ENCODE data around the gene KIF6.
A peak's percentile ranks its signal among the peaks of the same experiment; 100 is the strongest.
"Not testable (repeated sequence)": the region's sequence is repeated elsewhere in the genome, so short reads cannot be mapped to it uniquely, and the experiment has no call there.

The KIF6 gene

DNA sequence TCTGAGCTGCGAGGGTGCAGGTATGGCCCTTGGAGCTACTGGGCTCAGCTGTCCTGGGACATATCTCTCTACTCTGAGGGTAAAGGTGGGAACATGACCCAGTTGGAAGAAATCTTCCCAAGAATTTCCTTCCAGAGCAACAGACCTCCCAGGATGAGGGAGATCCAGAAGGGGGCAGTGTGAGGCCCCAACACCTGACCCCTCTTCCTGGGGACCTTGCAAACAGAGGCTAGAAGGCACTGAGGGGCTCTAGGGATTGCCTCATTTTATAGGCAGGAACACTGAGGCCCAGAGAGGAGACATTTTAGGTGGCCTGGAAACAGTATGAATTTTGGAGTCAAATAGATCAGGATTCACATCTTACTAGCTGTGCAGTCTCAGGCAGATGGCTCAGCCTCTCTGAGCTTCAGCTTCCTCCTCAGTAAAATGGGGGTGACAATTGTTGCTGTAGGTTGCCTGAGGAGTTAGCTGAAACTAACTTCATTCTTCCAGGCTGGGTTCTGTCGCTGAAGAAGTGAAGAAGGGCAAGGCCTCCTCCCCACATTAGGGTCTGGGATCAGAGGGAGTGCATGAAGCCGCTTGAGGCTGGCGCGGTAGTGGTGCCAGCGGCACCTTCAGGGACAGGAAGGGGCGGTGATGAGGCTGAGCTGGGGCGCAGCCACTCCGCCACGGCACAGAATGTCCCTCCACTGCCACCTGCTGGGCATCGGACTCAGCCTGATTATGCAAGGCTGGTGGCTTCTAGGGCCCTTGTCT, 422.4 kb downstream of the KIF6 start:
- peak; percentile 84 for DNase-seq

DNA sequence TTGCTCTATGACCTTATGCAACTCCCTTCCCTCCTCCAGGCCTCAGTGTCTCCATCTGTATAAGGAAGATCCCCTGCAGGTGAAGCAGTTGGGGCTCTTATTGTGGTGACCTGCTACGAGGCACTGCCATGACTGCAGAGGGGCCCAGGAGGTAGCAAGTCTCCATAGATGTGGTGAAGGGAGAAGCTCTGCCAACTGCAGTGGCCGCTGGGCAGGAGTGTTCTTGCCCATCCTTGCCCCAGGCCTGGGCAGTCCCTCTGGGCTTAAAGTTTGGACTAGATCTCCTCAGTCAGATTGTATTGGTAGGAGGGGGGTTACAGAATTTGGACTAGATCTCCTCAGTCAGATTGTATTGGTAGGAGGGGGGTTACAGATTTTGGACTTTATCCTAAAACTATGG, 423.2 kb downstream of the KIF6 start:
- DNase-seq, result no peak

DNA sequence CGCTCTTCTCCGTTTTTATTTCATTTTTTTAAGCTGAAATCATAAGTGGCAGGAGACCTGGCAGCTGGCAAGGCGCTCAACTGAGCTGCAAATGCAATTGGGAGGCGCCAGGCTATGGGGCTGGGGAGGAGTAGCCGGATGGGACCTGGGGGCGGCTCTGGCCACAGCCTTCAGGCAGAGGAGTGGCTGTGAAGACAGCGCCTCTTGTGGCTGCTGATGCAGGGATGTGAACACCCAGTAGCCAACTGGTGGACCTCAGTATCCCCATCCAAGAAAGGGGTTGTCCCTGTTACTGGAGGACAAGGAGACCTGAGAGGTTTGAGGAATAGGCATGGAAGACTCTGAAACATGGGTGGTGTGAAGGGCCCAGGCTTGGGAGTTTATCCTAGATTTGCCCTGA, 423.6 kb downstream of the KIF6 start:
- DNase-seq, result no peak

DNA sequence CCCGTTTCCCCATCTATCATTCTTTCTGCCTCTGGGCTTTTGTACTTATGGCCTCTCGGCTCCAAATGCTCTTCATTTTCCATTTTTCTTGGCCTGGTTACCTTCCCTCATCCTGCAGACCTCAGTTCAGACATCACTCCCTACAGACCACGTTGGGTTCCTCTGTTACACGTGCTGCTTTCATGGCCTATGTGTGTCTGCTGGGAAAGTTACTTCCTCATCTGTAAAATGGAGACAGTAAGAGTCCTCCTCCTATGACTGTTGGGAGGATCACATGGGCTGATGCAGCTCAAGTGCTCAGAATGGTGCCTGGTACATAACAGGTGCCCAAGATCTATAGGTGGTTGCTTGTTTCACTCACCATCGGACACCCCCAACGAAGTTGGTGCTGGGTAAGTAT, 424.5 kb downstream of the KIF6 start:
- DNase-seq, result no peak

DNA sequence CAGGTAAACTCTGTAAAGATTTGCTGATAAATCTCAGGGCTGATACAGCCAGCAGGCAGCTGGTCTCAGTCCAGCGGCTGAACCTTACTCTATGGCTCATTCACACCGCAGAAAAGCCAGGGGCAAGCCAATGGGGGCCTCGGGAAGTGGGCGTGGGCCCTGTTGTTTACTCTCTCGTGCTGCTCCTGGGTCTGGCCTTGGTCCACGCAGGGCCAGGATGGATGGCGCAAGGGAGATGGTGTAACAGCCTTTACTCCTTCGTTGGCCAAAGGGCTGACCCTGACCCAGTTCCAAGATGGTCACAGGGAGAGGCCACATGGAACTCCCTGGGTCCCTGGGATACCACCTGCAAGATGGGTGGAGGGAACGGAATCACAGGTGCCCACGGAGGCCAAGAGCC, 427.1 kb downstream of the KIF6 start:
- DNase-seq, result no peak

DNA sequence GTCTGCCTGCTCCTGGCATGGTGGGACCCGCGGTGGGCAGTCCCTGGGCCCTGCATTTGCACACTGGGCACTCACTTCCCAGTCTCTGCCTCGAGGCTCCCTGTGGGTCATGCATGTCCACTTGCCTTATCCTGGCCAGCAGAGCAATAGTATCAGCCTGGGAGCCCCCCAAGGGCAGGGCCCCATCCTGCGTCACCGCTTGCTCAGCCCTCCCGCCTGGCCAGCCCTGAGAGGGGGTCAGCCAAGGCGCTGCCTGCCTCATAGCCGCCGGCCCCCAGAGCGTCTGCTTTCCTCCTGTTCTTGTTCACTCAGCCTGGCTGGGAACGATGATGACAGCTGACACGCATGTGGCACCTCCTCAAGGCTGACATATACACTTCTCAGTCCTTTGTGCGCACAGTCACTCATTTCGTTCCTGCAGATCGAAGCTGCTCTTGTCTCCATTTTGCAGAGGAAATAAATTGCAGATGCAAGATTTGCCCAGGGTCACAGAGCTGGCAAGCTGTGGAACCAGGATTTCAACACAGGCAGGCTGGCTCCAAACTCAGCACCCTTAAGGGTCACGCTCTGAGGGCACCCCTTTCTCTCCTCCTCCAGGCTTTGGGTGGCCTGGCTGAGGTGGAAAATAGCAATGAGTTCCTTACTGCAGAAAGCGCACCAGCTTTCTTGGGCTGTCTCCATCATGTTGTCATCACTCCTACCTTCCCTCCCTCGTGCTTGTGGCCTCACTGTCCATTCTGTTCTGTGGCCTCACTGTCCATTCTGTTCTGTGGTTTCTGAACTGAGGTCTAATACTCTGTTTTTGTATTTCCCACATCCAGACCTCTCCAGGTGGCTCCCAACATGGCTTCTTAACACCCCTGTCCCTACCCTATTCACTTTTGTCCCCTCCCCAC, 428.2 kb downstream of the KIF6 start:
- no peak for DNase-seq

DNA sequence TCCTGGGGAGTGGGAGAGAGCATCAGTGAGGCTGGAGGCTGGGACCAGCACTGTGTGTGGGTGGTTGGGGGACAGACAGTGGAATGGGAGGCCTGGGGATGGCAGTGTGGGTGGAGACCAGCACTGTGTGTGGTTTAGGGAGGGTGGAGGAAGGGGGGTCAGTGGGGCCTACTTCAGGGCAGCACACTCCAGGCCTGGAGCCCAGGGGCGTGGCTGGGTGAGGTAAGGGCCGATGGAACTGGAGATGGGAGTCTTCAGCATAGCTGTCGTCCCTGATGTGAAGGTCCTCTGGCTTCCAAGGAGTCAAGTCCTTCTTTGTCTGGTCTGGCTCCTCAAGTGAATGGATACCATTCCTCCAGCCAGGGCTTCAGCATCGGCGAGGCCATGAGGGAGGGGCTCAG, 429.6 kb downstream of the KIF6 start:
- no peak for DNase-seq

DNA sequence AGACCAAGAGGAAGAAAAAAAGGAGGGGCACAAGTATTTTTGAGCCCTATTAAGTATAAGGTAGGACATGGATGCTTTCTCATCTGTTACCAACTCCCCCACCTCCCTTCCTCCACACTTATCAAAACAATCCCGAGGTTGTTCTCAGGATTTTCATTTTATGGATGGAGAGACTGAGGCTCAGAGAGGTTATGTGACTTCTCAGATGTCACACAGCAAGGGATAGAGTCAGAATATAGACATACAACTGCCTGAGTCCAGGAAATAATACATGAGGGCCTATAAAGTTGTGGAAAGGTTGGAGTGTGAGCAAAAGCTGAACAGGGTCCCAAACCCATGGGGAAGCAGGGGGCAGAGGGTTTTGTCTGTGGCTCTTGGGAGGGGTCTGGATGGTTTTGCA, 430.3 kb downstream of the KIF6 start:
- no peak for DNase-seq

DNA sequence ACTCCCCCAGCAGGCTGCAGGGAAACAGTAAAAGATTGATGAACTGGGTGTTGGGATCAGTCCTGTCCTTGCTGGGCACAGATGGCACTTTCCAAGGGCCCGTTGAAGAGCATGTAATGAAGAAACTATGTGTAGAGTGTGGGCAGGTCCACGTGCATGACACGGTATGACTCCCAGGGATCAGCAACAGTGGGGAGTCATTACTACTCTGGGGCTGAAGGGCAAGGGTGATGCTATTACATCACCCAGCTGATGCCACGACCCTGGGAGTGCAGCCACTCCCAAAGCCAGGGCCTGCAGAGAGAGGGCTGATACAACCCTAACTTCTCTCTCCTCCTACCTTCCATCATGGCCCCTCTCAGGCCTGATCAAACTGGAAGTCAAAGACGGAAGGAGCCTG, 431.1 kb downstream of the KIF6 start:
- no peak for DNase-seq

DNA sequence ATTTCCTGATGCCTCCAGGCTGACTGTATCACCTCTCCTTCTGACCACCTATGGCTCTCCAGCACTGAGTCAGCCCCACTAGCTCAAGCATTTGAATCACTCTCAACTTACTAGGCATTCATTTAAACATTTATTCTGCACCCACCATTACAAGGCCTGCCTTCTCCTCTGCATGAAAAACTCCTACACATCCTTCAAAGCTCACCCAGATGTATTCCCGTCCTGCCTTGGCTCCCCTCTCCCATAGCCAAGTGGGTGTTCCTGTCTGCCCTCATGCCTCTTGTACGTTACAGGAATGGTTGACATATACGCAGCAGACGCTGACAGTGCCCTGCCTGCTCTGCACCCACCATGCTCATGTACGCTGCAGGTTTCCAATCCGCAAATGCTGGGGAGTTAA, 432.6 kb downstream of the KIF6 start:
- DNase-seq, result no peak

DNA sequence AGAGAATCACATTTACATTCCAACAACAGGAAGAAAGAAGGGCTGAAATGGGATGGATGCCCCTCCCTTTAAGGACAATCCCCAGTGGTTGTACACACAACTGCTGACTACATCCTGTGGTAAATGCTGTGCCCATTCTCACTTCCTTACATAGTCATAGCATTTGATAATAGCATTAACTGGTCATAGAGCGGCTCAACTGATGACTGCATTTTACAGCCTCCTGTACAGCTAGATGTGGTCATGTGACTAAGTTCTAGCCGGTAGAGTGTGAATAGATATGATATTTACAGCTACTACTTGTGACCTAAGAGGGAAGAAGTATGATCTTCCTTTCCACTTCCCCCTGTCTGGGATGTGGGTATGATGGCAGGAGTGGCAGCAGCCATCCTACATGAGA, 435.7 kb downstream of the KIF6 start:
- DNase-seq, result no peak

DNA sequence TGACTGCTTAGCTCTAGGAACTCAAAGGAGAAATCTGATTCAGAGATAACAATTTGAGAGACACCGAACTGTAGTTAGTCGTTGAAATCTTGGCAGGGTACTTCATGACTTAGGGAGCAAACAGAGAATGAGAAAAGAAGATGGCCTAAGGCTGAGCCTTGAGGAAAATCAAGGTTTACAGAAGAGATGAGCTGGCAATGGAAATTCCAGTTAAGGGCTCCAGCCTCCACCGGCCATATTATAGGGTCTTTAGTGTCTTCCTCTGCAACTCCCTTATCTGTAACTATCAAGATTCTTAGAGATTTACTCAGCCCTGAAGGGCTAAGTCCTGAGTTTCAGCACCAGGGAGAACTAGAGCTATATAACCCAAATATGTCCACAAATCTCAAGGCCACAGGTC, 437.6 kb downstream of the KIF6 start:
- no peak for DNase-seq

DNA sequence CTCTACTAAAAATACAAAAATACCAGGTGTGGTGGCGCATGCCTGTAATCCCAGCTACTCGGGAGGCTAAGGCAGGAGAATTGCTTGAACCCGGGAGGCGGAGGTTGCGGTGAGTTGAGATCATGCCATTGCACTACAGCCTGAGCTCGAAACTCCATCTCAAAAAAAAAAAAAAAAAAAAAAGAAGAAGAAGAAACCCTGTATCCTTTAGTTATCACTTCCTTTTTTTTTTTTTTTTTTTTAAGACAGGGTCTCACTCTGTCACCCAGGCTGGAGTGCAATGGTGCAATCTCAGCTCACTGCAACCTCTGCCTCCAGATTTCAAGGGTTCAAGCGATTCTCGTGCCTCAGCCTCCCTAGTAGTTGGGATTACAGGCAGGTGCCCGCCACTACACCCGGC, 438.6 kb downstream of the KIF6 start:
- not testable (repeated sequence) for DNase-seq

DNA sequence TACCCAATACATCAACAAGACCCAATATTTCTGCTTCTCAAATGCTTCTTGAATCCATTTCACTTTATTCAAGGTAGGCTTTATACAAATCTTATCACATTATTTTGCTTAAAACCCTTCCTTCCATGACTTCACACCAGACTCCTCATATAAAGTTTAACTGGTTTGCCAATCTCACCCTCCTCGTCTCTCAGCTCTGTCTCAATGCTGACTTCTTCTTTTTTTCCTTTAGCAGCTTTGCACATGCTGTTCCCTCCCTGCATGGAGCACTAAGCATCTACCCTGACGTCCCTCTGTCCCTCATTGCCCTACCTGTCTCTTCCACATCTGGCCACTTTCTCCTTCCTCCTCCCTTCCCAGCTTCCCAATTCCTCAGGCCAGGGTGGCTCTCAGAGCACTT, 442.4 kb downstream of the KIF6 start:
- DNase-seq, result no peak

DNA sequence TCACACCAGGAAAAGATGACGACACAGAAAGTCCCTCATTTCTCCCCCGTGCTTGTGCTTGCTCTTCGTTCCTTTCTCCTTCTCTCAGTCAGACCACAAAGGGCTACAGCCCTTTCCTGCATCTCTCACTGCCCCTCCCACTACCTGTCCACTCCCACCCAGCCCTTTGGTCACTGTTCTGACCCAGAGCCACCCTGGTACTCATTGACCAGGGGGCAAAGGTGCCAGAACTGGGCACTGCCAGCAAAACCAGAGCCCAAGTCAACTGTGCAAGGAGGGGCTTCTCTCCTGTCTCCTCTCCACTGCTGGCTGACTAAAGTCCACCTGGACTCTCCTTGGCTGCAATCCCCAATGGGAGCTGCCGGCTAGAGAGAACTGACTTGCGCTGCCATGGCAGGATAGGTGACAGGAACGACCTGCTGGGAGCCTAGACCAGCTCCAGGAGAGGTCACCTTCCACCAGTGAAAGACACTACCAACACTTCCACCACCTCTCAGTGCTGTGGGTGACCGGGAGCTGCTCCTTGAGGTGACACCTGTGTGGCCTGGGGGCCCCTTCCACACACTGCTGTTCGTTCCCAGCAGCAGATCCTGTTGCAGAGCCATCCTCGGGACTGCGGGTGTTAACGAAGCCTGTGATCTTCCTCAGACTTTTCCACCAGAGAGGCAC, 443.8 kb downstream of the KIF6 start:
- DNase-seq, result no peak

DNA sequence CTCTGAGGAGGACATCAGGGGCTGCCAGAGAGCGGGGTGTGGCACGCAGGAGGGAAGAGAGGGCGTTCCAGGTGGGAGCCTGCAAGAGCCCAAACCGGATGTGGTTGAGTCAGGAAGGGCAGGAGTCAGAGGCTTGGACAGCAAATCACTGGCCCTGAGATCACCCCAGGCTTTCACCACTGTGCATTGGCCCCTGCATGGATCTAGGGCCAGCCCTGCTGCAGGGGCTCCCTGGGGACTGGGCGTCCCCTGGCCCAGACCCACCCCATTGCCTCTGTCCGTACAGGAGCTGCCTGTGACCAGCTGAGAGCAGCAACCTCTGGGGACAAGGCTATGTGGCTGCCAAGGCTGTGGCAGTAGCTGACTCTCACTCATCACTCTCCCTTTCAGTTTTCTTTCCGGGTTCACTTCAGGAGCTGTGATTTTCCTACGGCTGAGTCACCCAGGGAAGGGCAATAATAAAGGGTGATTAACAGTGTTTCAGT, 444.9 kb downstream of the KIF6 start:
- DNase-seq, result no peak

Data from COR-L47 (cell line).